Fibroblast of lung (primary cell): ENCODE results near the gene PKD1.
"Not testable (repeated sequence)": the region's sequence is repeated elsewhere in the genome, so short reads cannot be mapped to it uniquely, and the experiment has no call there.

ENCODE experiments used
- CTCF ChIP-seq, 2 donors: IDR thresholded peaks in 1 of 2; conservative IDR thresholded peaks in 1 of 2; 1 replicate in 1 of 2; 2 replicates in 1 of 2; pipeline ENCODE4 v1.5.1; 2011 to 2012; ENCODE audit warnings: low read length in 2 of 2, control low read depth in 1 of 2, inconsistent platforms in 1 of 2, low read depth in 1 of 2, mild to moderate bottlenecking in 1 of 2
- EZH2 ChIP-seq: IDR thresholded peaks from 2 replicates; pipeline ENCODE4 v1.5.1; 2012; ENCODE audit warnings: low read length, control low read depth, mild to moderate bottlenecking; ENCODE audit errors: missing control alignments

GRCh38 chr16:2106211-2106610 lies 29.5 kb downstream of the PKD1 start:
- TF ChIP-seq CTCF (conservative IDR thresholded peaks at IDR 0.05 in 1 of 2, IDR thresholded peaks at IDR 0.05 in 1 of 2; ENCODE audit: low read depth in 1 of 2, low read length in 2 of 2); EZH2: not testable (repeated sequence)
